ENCODE data around the gene FBXO2.

FBXO2 gene

DNA sequence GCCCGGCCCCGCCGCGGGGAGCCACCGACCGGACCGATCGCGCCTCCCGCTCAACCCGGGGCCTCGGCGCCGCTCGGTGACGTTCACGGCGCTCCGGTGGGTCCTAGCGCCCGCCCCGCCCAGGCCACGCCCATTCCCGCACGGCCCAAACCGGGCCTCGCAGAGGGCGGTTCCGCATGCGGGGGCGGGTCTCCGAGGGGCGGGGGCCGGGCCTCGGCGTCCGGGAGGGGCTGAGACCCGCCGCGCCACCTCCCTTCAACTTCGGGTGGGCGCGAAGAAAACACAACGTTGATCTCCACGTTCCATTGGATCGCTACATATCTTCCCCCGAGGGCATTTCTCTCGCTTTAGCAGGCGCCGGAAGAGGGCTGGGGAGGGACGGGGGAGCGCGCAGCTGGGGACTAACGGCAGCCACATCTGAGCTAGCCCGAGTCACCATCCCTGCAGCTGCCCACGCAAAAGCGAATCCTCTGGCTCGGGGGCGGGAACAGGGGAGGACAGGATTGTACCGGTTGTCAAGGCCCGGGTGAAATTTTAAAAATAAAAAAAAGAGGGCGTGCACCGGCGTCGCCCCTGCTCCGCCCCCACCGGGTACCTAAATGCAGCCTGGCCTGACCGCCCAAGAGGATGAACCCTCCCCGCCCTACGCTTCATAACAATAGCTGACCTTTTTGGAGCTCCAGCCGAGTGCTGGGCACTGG, 27.0 kb upstream of the FBXO2 start, which contains the start of gene MAD2L2:
Gene MAD2L2 (minus strand): TSS at position 78 of the 701 bp plus-strand sequence. CDS start 547 bp downstream, outside the sequence.
- no peak for FAIRE-seq

GRCh38 chr1:11680270-11681070, 26.2 kb upstream of the FBXO2 start:
- FAIRE-seq: no peak

DNA sequence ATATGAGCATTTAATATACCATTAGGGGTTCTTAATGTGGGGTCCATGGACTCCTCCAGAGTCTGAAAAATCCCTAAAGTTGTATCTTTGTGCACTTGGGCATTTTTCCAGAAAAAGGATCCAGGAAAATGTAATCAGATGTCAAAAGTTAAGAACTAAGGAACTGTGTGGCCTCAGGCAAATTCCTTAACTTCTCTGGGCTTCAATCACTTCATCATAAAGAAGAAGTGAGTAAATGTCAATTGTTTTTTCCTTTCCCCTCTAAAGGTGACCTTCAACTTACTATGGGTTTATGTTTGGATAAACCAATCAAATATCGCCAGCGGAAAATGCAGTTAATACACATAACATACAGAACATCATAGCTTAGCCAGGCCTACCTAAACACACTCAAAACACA, 24.2 kb upstream of the FBXO2 start:
- no peak for FAIRE-seq

- FAIRE-seq: no peak
These were observed 22.3 kb upstream of the FBXO2 start for GRCh38 chr1:11676386-11677103.

GRCh38 chr1:11675325-11675724, 21.1 kb upstream of the FBXO2 start:
- FAIRE-seq: no peak

- FAIRE-seq: no peak
These were observed 20.3 kb upstream of the FBXO2 start for GRCh38 chr1:11674488-11674887.

GRCh38 chr1:11673089-11673769, 19.0 kb upstream of the FBXO2 start:
- FAIRE-seq: no peak

GRCh38 chr1:11671544-11672286, 17.5 kb upstream of the FBXO2 start:
- no peak for FAIRE-seq

DNA sequence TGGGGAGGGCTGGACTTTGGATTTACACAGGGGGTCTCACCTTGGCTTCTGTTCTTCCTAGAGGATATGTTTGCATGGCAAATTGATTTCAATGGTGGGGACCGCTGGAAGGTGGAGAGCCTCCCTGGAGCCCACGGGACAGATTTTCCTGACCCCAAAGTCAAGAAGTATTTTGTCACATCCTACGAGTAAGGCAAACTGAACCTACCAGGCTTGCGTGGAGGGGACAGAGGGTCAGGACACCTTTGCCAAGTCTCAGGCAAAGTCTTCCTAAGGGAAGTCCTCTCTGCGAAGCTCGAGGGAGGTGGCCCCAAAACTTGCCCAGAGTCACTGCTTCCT, 16.9 kb upstream of the FBXO2 start:
- no peak for FAIRE-seq

GRCh38 chr1:11670747-11671146, 16.5 kb upstream of the FBXO2 start:
- no peak for FAIRE-seq

- no peak for FAIRE-seq
These were observed 14.3 kb upstream of the FBXO2 start for GRCh38 chr1:11668516-11668915.

GRCh38 chr1:11664336-11665065, 10.3 kb upstream of the FBXO2 start:
- FAIRE-seq: no peak

DNA sequence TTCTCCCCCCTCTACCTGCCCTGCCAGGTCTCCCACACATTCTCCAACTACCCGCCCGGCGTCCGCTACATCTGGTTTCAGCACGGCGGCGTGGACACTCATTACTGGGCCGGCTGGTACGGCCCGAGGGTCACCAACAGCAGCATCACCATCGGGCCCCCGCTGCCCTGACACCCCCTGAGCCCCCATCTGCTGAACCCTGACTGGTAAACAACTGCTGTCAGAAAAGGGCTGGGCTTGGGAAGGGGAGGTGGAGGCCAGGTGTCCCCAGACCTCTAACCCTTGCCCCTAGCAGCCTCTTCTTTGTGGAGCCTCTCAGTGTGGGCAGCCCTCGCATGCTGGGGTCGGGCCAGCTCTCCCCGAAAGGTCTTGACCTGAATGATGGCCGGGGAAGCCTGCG, 6.9 kb upstream of the FBXO2 start:
- FAIRE-seq: no peak

- FAIRE-seq: no peak
These were observed 5.5 kb upstream of the FBXO2 start for GRCh38 chr1:11659748-11660147.

- FAIRE-seq: no peak
These were observed 4.3 kb upstream of the FBXO2 start for GRCh38 chr1:11658542-11658941.

- no peak for FAIRE-seq
These were observed 3.4 kb upstream of the FBXO2 start for GRCh38 chr1:11657654-11658053.

- no peak for FAIRE-seq
These were observed 945 bp upstream of the FBXO2 start for GRCh38 chr1:11654939-11655808.

DNA sequence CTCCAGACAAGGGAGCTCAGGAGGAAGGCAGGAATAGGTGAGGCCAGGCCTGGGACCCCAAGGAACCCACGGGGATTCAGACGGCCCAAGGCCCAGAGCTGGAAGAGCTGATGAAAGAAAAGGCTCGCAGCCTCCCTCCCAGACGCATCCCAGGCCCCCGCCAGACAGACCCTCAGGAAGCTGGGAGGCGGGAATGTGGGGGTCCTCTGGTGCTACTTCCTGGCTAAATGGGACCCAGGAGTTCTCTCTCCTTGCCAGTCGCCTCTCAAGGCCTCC, 430 bp downstream of the FBXO2 start:
- FAIRE-seq: no peak

DNA sequence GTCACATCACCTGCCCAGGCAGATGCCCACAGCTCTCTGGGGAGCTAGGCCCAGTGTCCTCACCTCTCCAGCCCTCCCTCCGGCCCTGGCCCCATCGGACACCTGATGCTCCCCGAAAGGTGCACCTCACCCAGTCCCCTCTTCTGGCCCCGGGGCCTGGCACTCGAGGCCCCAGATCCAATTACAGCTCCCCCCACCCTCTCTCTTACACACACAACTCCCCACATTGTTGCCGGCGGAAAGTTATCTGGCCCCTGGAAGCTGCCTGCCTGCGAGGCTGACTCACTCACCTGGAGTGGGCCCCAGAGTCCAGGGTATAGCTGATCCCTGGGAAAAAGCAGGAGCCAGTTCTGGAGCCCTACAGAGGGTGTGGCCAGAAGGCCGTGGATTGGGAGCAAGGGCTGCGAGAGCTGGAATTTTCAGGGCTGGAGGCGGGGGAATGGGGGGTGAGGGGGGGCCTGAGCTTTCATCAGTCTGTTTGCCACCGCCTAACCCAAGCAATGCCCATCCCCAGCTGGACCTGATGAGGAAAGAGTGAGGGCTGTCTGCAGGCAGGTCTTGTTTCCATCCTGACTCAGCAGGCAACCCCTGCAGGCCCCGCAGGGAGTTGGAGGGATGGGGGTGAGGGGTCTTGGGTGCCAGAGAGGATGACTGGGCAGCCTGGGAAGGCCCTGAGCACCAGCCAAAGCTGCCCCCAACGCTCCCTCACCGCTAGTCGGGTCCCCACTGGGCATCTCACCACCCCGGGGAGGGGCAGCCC, 948 bp downstream of the FBXO2 start:
- FAIRE-seq: no peak

DNA sequence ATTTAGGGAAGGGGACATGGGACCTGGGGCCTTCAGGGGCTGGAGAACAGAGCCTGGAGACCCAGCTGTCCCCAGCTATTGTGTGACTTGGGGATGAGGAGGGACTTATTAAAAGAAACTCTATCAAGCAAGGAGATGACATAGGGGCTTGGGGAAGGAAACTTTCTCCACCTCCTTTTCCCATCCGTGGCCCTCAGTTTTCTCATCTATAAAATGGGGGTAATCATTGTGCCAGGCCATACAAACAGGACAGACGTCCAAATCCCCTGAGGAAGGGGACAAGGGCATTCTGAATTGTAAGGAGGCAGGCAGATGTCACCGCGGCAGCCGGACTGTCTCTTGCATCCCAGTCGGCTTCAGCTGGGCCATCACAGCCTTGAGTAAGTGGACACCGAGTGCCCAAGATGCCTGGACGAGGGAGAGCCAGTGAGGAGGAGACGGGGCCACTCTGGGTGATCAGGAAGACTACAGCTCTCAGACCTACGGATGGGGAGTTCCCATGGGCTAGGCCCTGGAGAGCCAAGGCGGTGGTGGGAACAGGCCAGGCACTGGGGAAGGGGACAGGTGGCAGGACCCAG, 1.9 kb downstream of the FBXO2 start:
- no peak for FAIRE-seq
